PC-3 (cell line): ENCODE results near the gene RNF141. TPM values are rescaled to one million over a fixed set of nuclear protein-coding genes. Genes with fewer than 3 reads are reported as not detected.

Experiments used
- ATAC-seq: fragments of 200-7000 bp; cut with Tn5 transposase; 2 replicates; pipeline ENCODE4 v1.9.1; 2020; ENCODE audit warnings: mild to moderate bottlenecking, moderate library complexity
- BruUV-seq: library from RNA; stranded (reverse); fragments of 400-500 nt; replicated peaks from 2 replicates; lab custom pipeline; 2021; lab: Mats Ljungman, UMichigan
- CTCF ChIA-PET: fragments of 300-600 bp; sonication (Branson Sonifier 250); formaldehyde crosslinking; loops from one replicate; lab custom pipeline; 2022; ENCODE audit warnings: antibody characterized with exemption; lab: Charles Lee
- POLR2A ChIA-PET: fragments of 300-600 bp; sonication (Branson Sonifier 250); formaldehyde crosslinking; loops from one replicate; lab custom pipeline; 2022; ENCODE audit warnings: antibody characterized with exemption; ENCODE audit not compliant: unreplicated experiment; lab: Charles Lee
- DNase-seq: peaks from one replicate; pipeline ENCODE4 v3.0.0-alpha.2; 2015
- H2AFZ ChIP-seq: fragments of 300-600 bp; sonication (generic); 2 replicates; pipeline ENCODE4 v1.6.0; 2016; ENCODE audit warnings: antibody characterized with exemption, low read length
- H3F3A ChIP-seq: fragments of 300-600 bp; sonication (generic); one replicate; pipeline ENCODE4 v1.6.0; 2017; ENCODE audit warnings: antibody characterized with exemption, low read length, control low read depth, mild to moderate bottlenecking; ENCODE audit not compliant: unreplicated experiment
- H3K27ac ChIP-seq: fragments of 300-600 bp; sonication (generic); 2 replicates; pipeline ENCODE4 v1.5.1; 2016; ENCODE audit warnings: mild to moderate bottlenecking, low read length
- H3K27me3 ChIP-seq: fragments of 300-600 bp; sonication (generic); 2 replicates; pipeline ENCODE4 v1.6.1; 2016; ENCODE audit warnings: low read length, mixed read lengths
- H3K36me3 ChIP-seq: fragments of 300-600 bp; sonication (generic); 2 replicates; pipeline ENCODE4 v1.6.1; 2016; ENCODE audit warnings: low read depth, mixed run types, low read length, mixed read lengths
- H3K4me1 ChIP-seq: fragments of 300-600 bp; sonication (generic); 2 replicates; pipeline ENCODE4 v1.5.1; 2016; ENCODE audit warnings: low read length; ENCODE audit not compliant: insufficient read depth
- H3K4me2 ChIP-seq: fragments of 300-600 bp; sonication (generic); 2 replicates; pipeline ENCODE4 v1.6.0; 2016; ENCODE audit warnings: low read length
- H3K4me3 ChIP-seq: fragments of 300-600 bp; sonication (generic); 2 replicates; pipeline ENCODE4 v1.5.1; 2016; ENCODE audit warnings: mild to moderate bottlenecking, low read length, mixed read lengths
- H3K79me2 ChIP-seq: fragments of 300-600 bp; sonication (generic); 2 replicates; pipeline ENCODE4 v1.6.1; 2017; ENCODE audit warnings: low read length, mixed read lengths
- H3K9ac ChIP-seq: fragments of 300-600 bp; sonication (generic); 2 replicates; pipeline ENCODE4 v1.6.0; 2016; ENCODE audit warnings: mild to moderate bottlenecking, low read length
- H3K9me2 ChIP-seq: fragments of 300-600 bp; sonication (generic); replicated peaks from 2 replicates; pipeline ENCODE4 v1.6.1; 2016; ENCODE audit warnings: mixed run types, low read length, mixed read lengths
- H3K9me3 ChIP-seq: fragments of 300-600 bp; sonication (generic); 2 replicates; pipeline ENCODE4 v1.6.1; 2016; ENCODE audit warnings: low read length, mixed read lengths
- H4K20me1 ChIP-seq: fragments of 300-600 bp; sonication (generic); 2 replicates; pipeline ENCODE4 v1.6.1; 2016; ENCODE audit warnings: low read length, mixed read lengths
- EZH2 ChIP-seq: fragments of 300-600 bp; sonication (generic); IDR thresholded peaks from one replicate; pipeline ENCODE4 v1.6.1; 2017; ENCODE audit warnings: antibody characterized with exemption, mild to moderate bottlenecking, low read length; ENCODE audit not compliant: unreplicated experiment
- EZH2phosphoT487 ChIP-seq: fragments of 300-600 bp; sonication (generic); IDR thresholded peaks from 2 replicates; pipeline ENCODE4 v1.6.1; 2018; ENCODE audit warnings: mild to moderate bottlenecking, antibody characterized with exemption, low read length, borderline replicate concordance
- intact Hi-C: fragments of 100-400 bp; cut with micrococcal nuclease; formaldehyde crosslinking; loops from 2 replicates; pipeline ENCODE4 v1.9.0; 2023
- total RNA-seq: library from RNA; depleted of rRNA; stranded (reverse); fragments of >200 nt; gene quantifications from 2 replicates; pipeline ENCODE4 v1.2.3, GENCODE V29; 2014
- TF ChIP-seq, protein P1 (sequence below): fragments of 300-600 bp; sonication (generic); conservative IDR thresholded peaks from 2 replicates; pipeline ENCODE4 v1.5.1; 2017; ENCODE audit warnings: antibody characterized with exemption, low read depth, mild to moderate bottlenecking, low read length

The RNF141 gene
- total RNA-seq, 1 experiment from 2014 or later = 13.8 TPM

DNA sequence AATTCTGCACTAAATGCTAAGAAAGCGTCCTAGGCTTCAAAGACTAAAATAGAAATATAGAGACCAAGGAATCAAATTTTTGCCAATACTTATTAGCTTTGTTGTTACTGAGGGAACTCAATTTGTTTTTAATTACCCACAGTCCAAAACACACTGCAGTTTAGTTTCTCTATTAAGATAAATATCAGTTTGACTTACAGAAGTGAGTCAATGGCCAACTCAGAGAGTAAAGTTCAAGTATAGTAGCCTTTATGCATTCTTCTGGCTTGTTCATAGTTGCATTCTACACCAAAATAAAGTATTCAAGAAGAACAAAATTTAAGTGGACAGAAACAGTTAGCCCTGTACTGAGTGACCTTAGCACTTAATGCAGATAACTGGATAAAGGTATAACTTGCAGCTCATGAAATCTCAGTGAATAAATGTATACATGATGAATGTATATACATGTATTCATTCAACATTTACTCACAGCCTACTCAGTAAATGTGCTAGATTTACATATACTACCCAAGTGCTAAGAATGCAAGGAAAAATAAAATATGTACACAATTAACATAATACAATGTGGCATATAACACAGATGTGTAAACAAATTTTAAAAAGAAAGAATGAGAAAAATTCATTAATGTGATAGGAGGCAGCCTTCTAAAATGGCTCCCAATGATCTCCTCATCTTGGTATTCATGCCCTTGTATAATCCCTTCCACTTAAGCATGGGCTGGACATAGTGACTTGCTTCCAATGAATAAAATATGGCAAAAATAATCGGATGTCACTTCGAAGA is 9.7 kb upstream of the RNF141 start:
- intact Hi-C loops = no loop called here
- Histone ChIP-seq H3K79me2 (no peaks in the 10 kb centered on the region), H3K27ac (peak overlapping the region; percentile 19; the same call in 1 of the 2 replicates), H2AFZ (no peak overlapping the region), H3K9ac (no peak overlapping the region), H3K4me3 (no peak overlapping the region), H3F3A (no peaks in the 10 kb centered on the region), H3K27me3 (no peaks in the 10 kb centered on the region), H3K4me2 (peak overlapping the region; percentile 32), H3K4me1 (peaks cover 22% of the 10 kb centered on the region), H3K36me3 (no peaks in the 10 kb centered on the region), H3K9me3 (no peaks in the 10 kb centered on the region), H4K20me1 (no peaks in the 10 kb centered on the region), H3K9me2 (no peaks in the 10 kb centered on the region)
- ChIA-PET POLR2A (interaction anchor here (0.6 to 0.8 kb wide), 2 partner anchors 10 to 409 kb away, joined by 4 to 6 read pairs; no protein-coding TSS in a partner anchor), CTCF (interaction anchor here (1.0 kb wide), 1 partner anchor 10 kb away, joined by 3 read pairs; the partner anchor contains the start of gene RNF141)
- peak; percentile 73 for DNase-seq
- TF ChIP-seq, protein P1, sequence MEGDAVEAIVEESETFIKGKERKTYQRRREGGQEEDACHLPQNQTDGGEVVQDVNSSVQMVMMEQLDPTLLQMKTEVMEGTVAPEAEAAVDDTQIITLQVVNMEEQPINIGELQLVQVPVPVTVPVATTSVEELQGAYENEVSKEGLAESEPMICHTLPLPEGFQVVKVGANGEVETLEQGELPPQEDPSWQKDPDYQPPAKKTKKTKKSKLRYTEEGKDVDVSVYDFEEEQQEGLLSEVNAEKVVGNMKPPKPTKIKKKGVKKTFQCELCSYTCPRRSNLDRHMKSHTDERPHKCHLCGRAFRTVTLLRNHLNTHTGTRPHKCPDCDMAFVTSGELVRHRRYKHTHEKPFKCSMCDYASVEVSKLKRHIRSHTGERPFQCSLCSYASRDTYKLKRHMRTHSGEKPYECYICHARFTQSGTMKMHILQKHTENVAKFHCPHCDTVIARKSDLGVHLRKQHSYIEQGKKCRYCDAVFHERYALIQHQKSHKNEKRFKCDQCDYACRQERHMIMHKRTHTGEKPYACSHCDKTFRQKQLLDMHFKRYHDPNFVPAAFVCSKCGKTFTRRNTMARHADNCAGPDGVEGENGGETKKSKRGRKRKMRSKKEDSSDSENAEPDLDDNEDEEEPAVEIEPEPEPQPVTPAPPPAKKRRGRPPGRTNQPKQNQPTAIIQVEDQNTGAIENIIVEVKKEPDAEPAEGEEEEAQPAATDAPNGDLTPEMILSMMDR = no peak
- TF ChIP-seq EZH2 (no peak), EZH2phosphoT487 (no peak)
- peak; percentile 99 for ATAC-seq
- BruUV-seq = no TSS peak

DNA sequence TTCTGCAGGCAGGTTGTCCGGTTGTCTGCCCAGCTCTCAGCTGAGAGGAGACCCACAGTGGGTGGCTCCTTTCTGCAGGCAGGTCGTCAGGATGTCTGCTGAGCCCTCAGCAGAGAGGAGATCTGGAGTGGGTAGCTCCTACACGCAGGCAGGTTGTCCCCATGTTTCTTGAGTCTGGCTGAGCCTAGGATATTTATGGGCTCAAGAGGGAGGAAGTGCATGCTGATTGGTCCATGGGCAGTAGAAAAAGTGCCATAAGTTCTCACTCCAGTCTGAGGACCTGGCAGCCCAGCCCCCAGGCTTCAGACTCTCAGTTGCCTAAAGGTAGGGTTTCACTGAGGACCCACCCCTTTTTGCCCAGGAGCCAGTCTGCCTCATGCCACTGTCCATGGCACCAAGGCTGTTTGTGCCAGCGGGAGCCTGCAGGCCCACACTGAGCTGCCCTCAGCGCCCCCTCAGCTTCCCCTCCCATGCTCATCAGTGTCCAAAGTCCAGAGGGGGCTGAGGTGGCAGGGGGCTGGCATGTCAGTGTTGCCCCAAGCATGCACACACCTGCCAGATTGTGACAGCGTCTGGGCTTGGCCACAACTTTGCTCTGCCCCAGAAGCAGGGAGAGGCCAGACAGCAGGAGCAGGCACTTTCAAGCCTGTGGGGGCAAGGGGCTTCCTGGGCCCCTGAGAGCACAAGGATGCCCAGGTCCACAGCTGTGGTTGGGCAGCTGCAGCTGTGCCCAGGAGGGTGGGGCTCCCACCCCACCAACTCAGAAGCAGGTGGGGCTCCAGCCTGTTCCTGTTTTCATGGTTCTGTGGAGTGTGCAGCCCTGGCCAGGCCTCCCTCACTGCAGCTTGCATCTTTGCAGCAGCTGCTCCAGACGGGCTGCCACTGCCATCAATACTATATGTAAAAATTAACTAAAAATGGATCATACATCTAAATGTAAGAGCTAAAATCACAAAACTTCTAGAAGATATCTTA is 3.8 kb upstream of the RNF141 start:
- no peak for DNase-seq
- H2AFZ ChIP-seq = no peak overlapping the region
- H3K4me1 ChIP-seq = peaks cover 17% of the 10 kb centered on the region
- H3K79me2 ChIP-seq = peaks cover 8% of the 10 kb centered on the region
- no peak overlapping the region for H3K9ac ChIP-seq
- H3K4me2 ChIP-seq = no peak overlapping the region
- TF ChIP-seq, protein P1 = no peak
- TF ChIP-seq EZH2phosphoT487 = no peak
- no peak for TF ChIP-seq EZH2
- no peaks in the 10 kb centered on the region for H3K9me3 ChIP-seq
- H3K27ac ChIP-seq = no peak overlapping the region
- ChIA-PET CTCF (no interaction called here), POLR2A (no interaction called here)
- H3K4me3 ChIP-seq = no peak overlapping the region
- no peaks in the 10 kb centered on the region for H3F3A ChIP-seq
- intact Hi-C loops = no loop called here
- H3K27me3 ChIP-seq = no peaks in the 10 kb centered on the region
- H3K9me2 ChIP-seq = no peaks in the 10 kb centered on the region
- H3K36me3 ChIP-seq = no peaks in the 10 kb centered on the region
- no TSS peak for BruUV-seq
- ATAC-seq = no peak
- H4K20me1 ChIP-seq = peaks cover 2% of the 10 kb centered on the region; the same call in 1 of the 2 replicates
